Nucleus accumbens (tissue), 56 donors: ENCODE results near the gene LRRC9.
A peak's percentile ranks its signal among the peaks of the same experiment; 100 is the strongest.
"Not testable (repeated sequence)": the region's sequence is repeated elsewhere in the genome, so short reads cannot be mapped to it uniquely, and the experiment has no call there.

ENCODE experiments used
- DNase-seq, 56 donors: peaks; one replicate each; lab custom pipeline; 2025; lab: John Stamatoyannopoulos, UW

The LRRC9 gene

DNA sequence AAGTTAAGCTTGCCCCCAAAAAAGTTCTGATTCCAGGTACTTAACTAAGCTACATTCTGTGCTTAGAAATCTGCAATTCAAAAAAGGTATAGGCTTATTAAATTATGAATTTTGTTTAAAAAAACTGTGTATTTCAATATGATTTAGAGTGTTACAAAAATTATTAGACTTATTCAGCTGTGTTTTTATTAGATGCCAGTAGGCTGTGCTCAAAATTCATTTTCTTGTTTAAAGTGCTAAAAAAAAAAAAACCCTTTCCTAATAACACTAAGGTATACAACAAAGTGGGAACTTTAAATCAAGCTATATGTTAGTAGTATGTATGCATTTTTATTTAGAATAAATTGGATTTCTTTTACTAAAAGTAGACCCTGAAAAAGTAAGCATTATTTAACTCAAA, 25.0 kb downstream of the LRRC9 start:
- DNase-seq, result no peak

DNA sequence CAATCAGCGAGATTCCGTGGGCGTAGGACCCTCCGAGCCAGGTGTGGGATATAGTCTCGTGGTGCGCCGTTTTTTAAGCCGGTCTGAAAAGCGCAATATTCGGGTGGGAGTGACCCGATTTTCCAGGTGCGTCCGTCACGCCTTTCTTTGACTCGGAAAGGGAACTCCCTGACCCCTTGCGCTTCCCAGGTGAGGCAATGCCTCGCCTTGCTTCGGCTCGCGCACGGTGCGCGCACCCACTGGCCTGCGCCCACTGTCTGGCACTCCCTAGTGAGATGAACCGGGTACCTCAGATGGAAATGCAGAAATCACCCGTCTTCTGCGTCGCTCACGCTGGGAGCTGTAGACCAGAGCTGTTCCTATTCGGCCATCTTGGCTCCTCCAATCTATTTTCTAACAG, 32.2 kb downstream of the LRRC9 start:
- not testable (repeated sequence) for DNase-seq

DNA sequence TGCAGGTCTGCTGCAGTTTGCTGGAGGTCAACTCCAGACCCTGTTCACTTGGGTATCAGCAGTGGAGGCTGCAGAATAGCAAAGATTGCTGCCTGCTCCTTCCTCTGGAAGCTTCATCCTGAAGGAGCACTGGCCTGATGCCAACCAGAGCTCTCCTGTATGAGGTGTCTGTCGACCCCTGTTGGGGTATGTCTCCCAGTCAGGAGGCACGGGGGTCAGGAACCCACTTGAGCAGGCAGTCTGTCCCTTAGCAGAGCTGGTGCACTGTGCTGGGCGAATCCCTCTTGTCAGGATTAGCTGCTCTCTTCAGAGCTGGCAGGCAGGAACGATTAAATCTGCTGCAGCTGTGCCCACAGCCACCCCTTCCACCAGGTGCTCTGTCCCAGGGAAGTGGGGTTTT, 37.9 kb downstream of the LRRC9 start:
- DNase-seq, result not testable (repeated sequence)

DNA sequence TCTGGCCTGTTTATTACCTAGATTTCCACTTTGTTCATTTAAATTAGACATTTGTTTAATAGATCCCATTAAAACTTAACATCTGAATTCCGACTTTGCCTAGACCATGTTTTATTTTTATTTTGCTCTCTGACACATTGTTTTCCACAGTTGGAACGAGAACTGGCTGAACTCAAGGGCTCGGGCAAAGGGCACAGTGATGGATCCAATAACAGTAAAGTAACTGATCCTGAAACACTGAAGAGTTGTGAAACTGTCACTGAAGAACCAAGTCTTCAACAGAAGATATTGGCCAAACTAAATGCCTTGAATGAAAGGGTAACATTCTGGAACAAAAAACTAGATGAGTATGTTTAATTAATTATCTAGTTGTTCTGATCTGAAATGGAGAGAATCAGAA, 39.7 kb downstream of the LRRC9 start:
- DNase-seq, result no peak

DNA sequence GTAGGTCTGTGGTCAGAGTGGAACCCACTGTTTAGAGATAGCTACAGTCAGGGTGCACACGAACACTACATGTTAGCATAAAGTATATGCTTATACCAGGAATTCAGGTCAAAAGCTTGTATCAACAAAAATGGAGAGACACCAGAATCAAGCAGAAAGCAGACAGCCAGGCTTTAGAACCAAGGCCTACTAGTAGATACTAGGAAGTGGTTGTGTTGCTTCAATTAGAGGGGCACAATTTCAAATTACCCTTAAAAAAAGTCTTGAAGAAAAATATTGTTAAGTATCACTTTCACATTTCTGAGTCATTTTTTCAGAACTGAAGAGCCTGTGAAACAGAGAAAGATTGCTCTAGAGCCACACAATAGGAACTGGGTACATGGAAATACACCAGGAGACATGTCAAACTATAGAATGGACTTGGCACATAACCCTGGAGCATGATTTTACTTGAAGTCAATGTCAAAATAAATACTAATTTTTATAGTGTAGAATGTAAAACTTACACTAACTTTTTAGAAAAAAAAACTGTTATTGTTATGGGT, 41.6 kb downstream of the LRRC9 start:
- DNase-seq, result no peak

DNA sequence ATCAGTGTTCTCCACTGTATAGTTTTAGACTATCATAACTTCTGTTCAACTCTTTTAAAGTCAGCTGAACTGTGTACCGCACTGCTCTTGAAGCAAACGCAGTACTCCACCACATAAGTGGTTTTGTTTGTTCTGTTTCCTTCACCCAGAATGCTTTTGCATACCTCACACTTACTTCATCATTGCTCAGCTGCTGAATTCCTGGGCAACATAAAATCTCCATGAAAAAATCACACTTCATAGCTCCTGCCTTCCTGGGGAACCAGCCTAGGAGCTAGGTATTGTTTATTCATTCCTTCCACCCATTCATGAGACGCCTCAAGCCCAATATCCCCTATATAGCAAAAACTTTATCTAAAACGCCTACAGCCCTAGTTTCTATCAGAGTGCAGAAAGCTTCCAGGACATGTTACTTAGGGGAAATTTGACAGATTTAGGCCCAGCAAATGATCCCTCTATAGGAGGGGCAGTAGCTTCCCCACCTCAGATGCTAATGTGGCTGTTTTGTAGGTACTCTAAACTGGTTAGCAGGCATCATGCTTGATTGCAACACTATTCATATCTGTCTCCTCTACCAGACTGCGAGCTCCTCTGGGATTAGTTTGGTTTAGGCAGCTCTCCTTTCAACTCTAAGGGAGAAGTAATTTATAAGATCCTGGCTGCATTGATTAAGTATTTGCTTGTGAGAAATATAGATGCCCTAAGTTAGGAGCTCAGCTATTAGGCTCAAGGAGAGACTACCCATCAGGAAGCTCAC, 44.5 kb downstream of the LRRC9 start:
- no peak for DNase-seq

DNA sequence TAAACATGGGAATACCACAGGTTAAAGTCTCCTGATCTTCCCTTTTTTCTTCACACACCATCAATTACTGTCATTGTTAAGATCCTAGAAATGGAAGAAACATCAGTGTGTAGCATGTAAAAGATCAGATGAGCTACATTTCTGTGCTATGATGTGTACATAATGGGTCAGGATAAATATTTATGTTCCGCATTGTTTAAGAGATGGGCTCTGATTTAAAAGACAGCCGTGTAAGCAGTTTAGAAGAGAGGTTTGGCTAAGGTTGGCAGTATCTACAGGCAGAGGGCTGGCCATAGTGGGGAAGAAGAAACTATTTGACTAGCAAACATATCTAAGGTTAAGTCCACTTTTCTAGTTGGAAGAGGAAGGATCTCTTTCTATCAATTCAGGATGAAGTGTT, 49.4 kb downstream of the LRRC9 start:
- no peak for DNase-seq

DNA sequence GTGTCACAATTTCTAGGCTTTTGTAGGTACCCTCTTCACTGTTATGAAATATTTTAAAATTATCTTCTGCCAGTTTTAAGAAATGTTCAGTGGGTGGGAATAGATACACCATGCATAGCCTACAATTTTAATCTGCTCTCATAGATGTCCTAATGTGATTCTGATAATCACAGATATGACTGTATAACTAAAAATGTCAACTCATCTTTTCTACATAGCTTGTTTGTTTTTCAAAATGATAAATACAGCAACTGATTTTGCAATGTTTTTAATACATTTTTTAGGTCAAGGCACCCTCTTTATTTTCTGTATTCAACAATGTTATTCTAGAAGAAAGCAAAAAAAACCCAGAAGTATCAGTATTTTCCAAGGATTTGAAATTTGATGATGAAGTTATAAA, 61.6 kb downstream of the LRRC9 start:
- DNase-seq, result no peak

DNA sequence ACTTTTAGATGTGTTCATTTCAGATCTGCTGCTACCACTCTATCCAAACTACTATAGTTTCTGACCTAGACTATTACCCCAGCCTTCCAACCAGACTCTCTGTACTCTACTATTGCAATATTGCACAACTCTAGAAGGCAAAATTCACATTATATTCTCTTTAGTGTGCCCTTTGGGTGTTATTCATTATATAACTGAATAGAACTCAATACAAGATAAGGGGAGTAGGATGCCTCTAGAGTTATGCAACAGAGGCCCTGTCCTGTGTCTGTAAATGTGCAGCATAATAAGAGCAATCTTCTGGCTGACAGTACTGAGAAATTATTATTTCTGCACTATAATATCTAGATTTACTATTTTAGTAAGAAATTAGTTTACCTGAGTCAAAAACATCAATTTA, 63.1 kb downstream of the LRRC9 start:
- DNase-seq, result no peak

DNA sequence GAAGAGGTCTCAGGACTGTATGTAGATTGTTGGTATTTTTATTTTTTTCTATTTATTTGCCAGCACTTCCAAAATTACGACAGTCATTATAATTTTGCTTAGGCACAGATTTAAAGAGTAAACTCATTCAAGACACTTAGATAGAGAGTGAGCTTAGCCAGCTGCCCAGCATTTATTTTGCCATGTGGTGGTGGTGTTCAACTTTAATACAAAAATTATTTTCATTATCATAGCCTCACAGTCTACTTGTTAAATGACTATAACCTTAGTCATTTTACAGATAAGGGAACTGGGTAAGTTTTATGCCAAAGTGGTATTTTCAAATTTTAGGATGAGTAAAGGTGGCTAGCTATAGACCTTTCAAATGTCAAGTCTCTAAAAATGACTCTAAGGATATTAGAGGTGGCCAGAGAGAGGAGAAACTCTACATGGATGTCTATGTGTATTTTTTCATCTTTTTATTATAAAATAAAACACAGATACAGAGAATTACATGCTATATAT, 66.7 kb downstream of the LRRC9 start:
- DNase-seq, result no peak

DNA sequence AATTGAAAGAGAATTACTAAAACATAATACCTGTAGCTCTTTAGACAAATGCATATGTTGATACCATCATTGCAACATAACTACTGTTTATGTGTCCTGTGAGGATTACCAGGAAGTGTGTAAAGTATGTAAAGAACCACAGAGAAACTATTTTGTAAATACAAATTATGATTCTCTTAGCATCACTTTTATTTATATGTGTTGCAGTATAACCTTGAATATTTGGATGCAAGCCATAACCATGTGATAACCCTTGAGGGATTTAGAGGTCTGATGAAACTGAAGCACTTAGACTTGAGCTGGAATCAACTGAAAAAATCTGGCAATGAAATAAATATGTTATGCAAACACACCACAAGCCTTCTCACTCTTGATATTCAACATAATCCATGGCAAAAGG, 77.5 kb downstream of the LRRC9 start:
- no peak for DNase-seq

DNA sequence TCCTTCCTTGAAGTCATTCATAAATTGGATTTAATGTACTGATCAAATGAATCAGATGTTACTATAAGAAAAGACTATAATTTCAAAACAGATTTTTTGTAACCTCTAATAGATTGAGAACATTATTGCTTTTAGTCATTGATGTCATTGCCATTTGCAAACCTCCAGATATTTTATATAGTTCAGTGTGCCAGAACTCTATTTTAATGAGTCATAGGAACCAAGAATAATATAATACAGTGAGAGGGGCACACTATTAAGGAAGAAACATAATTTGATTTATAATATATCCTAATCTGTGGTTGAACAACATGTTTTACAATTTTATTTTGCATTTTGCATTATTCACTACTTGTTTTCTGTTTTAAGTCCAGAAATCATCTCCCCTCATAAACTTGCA, 78.0 kb downstream of the LRRC9 start:
- DNase-seq, result no peak

DNA sequence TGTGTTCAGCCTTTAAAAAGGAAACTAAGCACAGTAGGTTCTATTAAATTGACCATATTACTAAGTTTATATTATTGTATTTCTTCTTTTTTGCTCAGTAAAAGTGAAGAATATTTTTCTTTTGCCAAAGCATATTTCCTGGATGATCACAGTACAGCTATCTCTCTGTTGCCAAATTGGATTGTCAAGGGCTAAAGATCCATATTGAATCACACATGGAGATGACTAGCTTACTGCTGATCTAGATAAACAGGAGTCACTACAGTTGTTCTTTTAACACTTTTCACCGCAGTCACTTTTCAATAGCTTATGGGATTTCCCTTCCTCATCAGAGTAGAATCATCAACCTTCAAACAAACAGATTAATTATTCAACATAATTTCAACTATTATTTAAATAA, 78.6 kb downstream of the LRRC9 start:
- no peak for DNase-seq

DNA sequence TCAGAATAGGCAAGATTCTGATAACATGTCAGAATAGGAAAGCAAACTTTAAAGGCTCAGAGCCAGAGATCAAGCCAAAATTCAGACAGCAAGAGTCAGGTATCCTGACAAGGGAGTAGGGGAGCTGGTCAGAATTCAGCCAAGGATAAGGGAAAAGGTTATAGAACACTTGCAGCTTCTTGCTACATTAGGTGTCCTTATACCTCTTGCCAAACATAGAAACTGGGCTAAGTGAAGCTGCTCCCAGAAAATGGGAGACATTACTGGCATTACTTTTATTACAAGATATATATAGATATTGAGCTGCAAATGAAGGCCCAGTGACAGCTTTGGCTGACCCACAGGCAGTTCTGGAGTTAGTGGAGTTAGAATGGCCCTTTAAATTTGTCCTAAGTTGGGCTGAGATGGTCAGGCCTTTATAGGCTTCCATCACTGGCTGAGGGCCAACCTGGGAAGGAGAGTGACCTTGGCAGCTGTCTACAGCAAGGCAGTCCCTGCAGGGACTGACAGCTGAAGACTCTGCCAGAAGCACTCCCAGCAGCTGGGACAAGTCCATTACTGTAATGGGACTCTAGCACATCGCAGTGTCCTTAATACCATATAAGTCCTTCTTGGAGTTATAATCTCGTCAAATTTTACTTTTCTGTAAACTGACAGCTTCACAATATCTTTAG, 83.0 kb downstream of the LRRC9 start:
- peak in 12 of 56 donors; percentile 0 to 19 (median 4) for DNase-seq

DNA sequence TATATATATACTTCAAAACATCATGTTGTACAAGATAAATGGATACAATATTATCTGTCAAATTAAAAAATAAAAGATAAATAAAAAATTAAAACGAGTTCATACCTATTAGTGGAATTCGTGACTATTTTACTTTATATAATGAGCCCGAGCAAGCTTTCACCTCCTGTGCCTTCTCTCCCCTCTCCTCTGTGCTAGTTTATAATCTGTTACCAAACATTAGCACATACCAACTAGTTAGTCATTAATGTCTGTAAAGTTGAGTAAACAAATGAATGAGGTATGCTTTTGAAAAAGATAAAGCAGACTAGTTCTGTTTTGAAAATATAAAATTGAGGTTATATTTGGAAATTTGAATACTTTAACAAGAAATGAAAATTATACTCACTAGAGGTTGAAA, 84.0 kb downstream of the LRRC9 start:
- no peak for DNase-seq

DNA sequence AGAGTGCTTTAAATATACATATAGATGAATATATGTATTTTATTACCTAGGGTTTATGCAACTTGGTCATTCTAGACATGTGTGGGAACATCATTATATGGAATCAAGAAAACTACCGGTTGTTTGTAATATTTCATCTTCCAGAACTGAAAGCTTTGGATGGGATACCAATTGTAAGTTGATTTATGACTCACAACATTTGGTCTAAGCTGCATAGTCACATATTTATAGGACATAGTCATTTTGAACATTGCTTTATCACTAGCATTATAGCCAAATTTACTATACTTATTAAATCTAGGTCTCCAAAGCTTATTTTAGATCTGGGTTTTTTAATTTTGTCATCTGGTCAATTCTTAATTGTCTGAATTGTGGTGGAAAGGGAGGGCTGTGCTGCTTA, 88.1 kb downstream of the LRRC9 start:
- DNase-seq, result no peak

DNA sequence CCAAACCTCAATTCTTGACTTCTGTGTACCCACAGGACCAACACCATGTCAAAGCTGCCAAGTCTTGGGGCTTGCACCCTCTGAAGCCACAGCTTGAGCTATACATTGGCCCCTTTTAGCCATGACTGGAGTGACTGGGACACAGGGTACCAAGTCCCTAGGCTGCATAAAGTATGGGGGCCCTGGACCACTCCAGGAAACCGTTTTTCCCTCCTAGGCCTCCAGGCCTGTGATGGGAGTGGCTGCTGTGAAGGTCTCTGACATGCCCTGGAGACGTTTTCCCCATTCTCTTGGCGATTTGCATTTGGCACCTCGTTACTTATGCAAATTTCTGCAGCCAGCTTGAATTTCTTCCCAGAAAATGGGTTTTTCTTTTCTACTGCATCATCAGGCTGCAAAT, 90.3 kb downstream of the LRRC9 start:
- not testable (repeated sequence) for DNase-seq

DNA sequence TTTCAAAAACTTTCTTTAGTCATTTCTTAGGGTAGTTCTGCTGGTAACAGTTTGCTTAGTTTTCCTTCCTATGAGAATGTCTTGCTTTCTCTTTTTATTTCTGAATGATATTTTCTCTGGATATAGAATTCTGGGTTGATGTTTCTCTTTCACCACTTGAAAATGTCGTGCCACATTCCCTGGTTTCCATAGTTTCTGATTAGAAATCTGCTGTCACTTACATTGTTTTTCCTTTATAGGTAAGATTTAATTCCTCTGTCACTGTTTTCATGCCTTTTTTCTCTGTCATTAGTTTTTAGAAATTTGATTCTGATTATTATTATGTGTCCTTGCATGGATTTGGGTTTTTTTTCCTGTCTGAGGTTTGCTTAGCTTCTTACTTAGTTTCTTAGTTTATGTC, 94.5 kb downstream of the LRRC9 start:
- no peak for DNase-seq

DNA sequence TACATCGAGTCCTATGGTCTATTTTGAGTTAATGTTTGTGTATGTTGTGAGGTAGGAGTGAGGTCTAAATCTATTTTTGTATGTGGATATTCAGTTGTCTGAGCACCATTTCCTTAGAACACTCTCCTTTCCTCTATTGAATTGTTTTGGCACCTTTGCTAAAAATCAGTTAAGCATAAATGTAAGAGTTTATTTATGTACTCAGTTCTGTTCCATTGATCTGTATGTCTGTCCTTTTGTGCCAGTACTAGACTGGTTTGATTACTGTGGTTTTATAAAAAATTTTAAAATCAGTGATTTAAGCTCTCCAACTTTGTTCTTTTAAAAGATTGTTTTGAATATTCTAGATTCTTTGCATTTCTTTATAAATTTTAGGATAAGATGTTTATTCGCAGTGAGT, 101.7 kb downstream of the LRRC9 start:
- DNase-seq, result no peak

DNA sequence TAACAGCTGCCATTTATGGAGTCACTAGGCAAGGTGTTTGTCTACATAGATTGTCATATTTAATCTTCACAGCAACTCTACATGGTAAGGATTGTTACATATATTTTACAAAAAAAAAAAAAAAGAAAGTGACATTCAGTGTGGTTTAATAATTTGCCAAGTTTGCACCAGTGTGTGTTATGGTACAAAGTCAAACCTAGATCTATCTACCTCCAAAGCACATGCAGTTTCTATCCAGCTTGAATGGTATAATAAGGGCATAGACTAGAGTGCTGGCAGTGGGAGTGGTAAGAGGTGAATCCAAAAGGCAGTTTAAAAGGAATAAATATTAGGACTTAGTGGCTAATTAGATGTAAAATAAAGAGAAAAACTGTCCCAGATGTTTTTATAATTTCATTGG, 105.6 kb downstream of the LRRC9 start:
- DNase-seq, result no peak

DNA sequence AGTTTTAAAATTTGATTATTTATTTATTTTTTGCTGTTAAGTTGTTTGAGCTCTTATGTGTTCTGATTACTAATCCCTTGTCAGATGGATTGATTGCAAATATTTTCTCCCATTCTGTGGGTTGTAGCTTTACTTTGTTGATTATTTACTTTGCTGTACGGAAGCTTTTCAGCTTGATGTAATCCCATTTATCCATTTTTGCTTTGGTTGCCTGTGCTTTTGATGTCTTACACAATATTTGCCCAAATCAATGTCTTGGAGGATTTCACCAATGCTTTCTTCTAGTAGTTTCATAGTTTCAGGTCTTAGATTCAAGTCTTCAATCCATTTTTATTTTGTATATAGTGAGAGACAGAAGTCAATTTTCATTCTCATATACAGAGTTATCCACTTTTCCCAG, 115.2 kb downstream of the LRRC9 start:
- DNase-seq, result no peak

DNA sequence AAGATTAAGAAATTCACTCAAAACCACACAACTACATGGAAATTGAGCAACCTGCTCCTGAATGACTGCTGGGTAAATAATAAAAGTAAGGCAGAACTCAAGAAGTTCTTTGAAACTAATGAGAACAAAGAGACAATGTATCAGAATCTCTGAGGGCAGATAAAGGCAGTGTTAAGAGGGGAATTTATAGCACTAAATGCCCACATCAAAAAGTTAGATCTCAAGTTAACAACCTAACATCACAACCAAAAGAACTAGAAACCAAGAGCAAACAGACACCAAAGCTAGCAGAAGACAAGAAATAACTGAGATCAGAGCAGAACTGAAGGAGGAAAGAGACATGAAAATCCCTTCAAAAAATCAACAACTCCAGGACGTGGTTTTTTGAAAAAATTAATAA, 128.0 kb downstream of the LRRC9 start:
- not testable (repeated sequence) for DNase-seq
